HUDEP-2 (cell line): ENCODE results near the gene LRRC42.

Source experiments
- DNase-seq, 76 experiments: peaks; one replicate each; lab custom pipeline; 2025; ENCODE audit not compliant: unreplicated experiment in 76 of 76; lab: John Stamatoyannopoulos, UW

LRRC42 gene

GRCh38 chr1:53946252-53947171 lies at the start of gene LRRC42:
Gene LRRC42, plus strand, starts transcription at chr1:53946350. Its CDS starts 5,650 bp downstream, at chr1:53952000.
- peak in 36 of 76 experiments; percentile 37 to 95 (median 84) for DNase-seq

GRCh38 chr1:53896635-53897229 lies 49.4 kb upstream of the LRRC42 start:
- DNase-seq: no peak

GRCh38 chr1:53899206-53899628 lies 46.9 kb upstream of the LRRC42 start:
- no peak for DNase-seq

GRCh38 chr1:53899708-53900107 lies 46.4 kb upstream of the LRRC42 start:
- no peak for DNase-seq

GRCh38 chr1:53902235-53903138 lies 43.7 kb upstream of the LRRC42 start:
- no peak for DNase-seq

- DNase-seq: no peak
These were observed 40.6 kb upstream of the LRRC42 start for GRCh38 chr1:53905509-53905908.

- DNase-seq: no peak
These were observed 40.0 kb upstream of the LRRC42 start for GRCh38 chr1:53906121-53906520.

- DNase-seq: no peak
These were observed 36.2 kb upstream of the LRRC42 start for GRCh38 chr1:53909946-53910345.

GRCh38 chr1:53911442-53911841 lies 34.7 kb upstream of the LRRC42 start:
- no peak for DNase-seq

- DNase-seq: peak in 5 of 76 experiments; percentile 1 to 10 (median 10)
These were observed 32.7 kb upstream of the LRRC42 start for GRCh38 chr1:53913352-53914033.

GRCh38 chr1:53918343-53918742 lies 27.8 kb upstream of the LRRC42 start:
- no peak for DNase-seq

- peak in 1 of 76 experiments; percentile 3 for DNase-seq
These were observed 26.5 kb upstream of the LRRC42 start for GRCh38 chr1:53919675-53920066.

GRCh38 chr1:53927376-53927881 lies 18.7 kb upstream of the LRRC42 start:
- DNase-seq: no peak

- DNase-seq: no peak
These were observed 16.7 kb upstream of the LRRC42 start for GRCh38 chr1:53929246-53929960.

- no peak for DNase-seq
These were observed 15.2 kb upstream of the LRRC42 start for GRCh38 chr1:53930932-53931331.

GRCh38 chr1:53931523-53931922 lies 14.6 kb upstream of the LRRC42 start:
- DNase-seq: no peak

GRCh38 chr1:53934170-53934765 lies 11.9 kb upstream of the LRRC42 start:
- no peak for DNase-seq

- DNase-seq: no peak
These were observed 9.7 kb upstream of the LRRC42 start for GRCh38 chr1:53936430-53936829.
